Fibroblast of mammary gland (primary cell): ENCODE results near the gene RCL1.

Experiments used
- DNase-seq: peaks from one replicate; pipeline ENCODE4 v3.0.0-alpha.2; 2010; ENCODE audit warnings: low read depth
- H3K4me3 ChIP-seq: 2 replicates; pipeline ENCODE4 v1.5.1; 2011; ENCODE audit warnings: low read depth, mild to moderate bottlenecking, low read length, moderate library complexity; ENCODE audit not compliant: control insufficient read depth
- TF ChIP-seq, protein P1 (sequence below): conservative IDR thresholded peaks from 2 replicates; pipeline ENCODE4 v1.5.1; 2011; ENCODE audit warnings: low read depth, low read length, inconsistent platforms; ENCODE audit not compliant: control insufficient read depth, insufficient read depth

The RCL1 gene

GRCh38 chr9:4799775-4800174 lies 7.0 kb downstream of the RCL1 start:
- TF ChIP-seq, protein P1, sequence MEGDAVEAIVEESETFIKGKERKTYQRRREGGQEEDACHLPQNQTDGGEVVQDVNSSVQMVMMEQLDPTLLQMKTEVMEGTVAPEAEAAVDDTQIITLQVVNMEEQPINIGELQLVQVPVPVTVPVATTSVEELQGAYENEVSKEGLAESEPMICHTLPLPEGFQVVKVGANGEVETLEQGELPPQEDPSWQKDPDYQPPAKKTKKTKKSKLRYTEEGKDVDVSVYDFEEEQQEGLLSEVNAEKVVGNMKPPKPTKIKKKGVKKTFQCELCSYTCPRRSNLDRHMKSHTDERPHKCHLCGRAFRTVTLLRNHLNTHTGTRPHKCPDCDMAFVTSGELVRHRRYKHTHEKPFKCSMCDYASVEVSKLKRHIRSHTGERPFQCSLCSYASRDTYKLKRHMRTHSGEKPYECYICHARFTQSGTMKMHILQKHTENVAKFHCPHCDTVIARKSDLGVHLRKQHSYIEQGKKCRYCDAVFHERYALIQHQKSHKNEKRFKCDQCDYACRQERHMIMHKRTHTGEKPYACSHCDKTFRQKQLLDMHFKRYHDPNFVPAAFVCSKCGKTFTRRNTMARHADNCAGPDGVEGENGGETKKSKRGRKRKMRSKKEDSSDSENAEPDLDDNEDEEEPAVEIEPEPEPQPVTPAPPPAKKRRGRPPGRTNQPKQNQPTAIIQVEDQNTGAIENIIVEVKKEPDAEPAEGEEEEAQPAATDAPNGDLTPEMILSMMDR, result no peak
- no peak overlapping the region for H3K4me3 ChIP-seq
- DNase-seq, result no peak

DNA sequence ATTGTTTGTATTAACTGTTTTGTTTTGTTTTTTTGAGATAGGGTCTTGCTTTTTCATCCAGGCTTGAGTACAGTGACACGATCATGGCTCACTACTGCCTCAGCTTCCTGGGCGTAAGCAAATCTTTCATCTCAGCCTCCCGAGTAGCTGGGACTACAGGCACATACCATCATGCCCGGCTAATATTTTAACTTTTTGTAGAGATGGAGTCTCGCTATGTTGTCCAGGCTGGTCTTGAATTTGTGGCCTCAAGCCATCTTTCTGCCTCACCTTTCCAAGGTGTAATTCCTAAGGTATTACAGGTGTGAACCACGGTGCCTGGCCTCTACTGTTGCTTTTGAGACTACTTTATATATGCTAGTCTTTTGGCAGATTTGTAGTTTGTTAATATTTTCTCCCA lies 8.4 kb downstream of the RCL1 start:
- DNase-seq, result no peak
- no peak overlapping the region for H3K4me3 ChIP-seq
- TF ChIP-seq, protein P1, result no peak

DNA sequence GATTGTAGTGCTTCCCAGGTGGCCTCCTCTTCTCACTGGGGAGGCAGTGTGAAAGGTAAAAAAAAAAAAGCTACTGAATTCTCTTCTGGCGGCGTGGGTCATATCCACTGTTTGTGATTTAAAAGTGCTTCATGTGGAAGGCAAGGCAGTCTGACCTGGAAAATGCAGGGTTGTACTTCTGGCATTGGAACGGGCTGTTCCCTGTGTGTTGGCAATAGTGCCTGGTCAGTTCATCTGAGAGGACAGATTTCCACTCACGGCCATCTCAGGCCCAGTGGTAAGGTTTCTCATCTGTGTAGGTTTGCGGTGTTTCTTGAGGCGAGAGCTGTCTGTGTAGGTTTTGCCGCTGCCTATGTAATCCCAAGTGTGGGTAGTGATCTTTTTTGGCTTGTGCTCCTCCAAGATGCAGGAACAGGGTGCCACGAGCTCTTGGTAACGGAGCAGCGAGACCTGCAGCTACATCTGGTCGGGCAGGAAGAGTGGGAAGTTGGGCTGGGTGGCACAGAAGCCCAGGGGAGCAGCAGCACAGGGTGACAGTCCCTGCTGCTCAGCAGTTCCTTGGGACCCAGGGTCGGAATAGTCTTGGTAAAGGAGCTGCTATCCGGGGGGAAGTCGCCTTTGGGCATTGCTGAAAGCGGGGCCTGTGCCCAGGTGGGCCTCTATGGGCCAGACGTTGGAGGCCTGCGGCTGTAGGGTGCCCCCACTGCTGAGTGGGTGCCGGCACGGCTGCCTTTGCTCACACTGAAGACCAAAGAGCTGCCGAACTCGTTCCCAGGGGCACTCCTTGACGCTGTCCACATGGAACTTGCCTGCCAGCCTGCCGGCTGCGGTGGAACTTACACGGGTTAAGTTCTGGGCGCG lies 11.2 kb downstream of the RCL1 start:
- no peak for DNase-seq
- TF ChIP-seq, protein P1, result no peak
- no peak overlapping the region for H3K4me3 ChIP-seq

DNA sequence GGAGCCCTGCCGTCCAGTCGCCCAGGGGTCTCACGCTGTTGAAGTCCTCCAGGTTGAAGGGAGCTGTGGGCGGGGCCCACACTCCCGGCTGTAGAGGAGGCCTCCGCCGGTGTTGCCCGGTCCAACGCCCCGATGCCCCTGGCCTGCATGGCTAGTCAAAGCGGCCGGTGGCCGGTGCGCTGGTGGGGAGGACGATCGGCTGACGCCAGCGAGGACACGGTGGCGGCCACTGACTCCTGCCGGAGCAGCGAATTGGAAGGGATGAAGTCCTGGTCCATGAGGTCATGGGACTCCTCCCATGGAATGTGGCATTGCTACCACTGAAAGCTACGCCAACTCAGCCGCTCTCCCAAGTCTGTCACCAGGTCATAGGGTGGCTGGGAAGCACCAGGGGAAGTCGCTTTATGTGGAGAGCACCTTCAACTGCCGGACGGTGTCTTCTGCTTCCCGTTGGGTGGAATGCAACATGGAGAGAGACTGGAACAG lies 11.8 kb downstream of the RCL1 start:
- DNase-seq, result no peak
- TF ChIP-seq, protein P1, result no peak
- H3K4me3 ChIP-seq, result no peak overlapping the region

DNA sequence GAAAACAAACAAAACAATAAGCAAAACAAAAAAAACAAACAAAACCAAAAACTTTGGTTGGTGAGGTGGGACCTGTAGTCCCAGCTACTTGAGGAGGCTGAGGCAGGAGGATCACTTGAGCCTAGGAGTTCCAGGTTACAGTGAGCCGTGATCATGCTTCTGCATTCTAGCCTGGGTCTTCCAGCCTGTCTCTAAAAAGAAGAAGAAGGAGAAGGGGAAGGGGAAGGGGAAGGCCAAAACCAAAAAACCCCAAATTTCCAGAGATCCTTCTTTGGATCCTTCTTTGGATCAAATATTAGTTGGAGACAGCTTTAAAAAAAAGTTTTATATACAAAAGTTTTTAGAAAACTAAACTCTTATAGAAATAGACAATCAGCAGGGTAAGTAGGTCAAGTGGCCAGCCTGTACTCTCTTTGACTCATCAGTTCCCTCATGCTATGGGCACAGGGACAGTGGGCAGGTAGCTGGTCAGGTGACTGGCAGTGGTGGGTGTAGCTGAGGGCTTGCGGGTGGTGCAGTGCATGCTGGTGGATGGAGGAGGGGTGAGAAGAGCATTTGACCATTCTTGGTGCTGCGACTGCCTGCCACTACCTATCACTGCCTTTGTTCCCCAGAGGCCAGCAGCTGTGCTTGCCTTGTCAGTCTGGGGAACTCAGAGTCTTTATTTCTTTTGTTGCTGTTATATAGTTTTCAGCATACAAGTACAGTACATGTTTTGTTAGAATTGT lies 12.6 kb downstream of the RCL1 start:
- DNase-seq, result no peak
- TF ChIP-seq, protein P1, result no peak

DNA sequence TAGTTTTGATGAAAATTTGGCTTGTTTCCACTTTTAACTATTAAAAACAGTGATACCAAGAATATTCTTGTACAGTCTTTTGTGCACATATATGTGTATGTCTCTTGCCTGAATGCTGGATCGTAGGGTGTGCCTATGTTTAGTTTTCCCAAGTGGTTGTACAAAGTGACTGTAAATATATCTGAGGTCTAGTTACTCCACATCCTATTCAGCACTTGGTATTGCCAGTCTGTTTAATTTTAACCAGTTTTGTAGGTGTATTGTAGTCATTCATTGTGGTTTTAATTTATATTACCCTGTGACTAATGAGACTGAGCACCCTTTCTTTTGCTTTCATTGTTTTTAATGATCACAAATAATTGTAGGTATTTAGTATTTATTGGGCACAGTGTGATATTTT lies 17.8 kb downstream of the RCL1 start:
- DNase-seq, result no peak
- TF ChIP-seq, protein P1, result no peak
- H3K4me3 ChIP-seq, result no peak overlapping the region

More for the DNA sequence above, 12.6 kb downstream of the RCL1 start:
- H3K4me3 ChIP-seq, result no peak overlapping the region
